HG02759 (cell line): ENCODE measurements around the gene SNAI1.
"Not testable (repeated sequence)": the region's sequence is repeated elsewhere in the genome, so short reads cannot be mapped to it uniquely, and the experiment has no call there.

ENCODE experiments used
- ATAC-seq: cut with Tn5 transposase; IDR thresholded peaks from one replicate; pipeline ENCODE4 v1.9.1; 2021; ENCODE audit warnings: mild to moderate bottlenecking, moderate library complexity; ENCODE audit not compliant: unreplicated experiment

SNAI1 gene

DNA sequence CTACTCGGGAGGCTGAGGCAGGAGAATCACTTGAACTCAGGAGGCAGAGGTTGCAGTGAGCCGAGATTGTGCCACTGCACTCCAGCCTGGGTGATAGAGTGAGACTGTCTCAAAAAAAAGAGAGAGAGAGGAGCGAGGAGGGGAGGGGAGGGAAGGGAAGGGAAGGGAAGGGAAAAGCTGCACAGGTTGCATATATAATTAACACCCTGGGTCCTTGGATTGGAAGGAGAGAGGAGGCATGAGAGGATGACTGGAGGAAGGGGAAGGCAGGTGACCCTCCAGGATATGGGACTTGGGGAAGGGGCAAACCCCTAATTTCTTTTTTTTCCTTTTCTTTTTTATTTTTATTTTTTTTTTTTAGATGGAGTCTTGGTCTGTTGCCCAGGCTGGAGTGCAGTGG lies 28.8 kb downstream of the SNAI1 start:
- ATAC-seq: not testable (repeated sequence)

- ATAC-seq: no peak
These were observed 29.8 kb downstream of the SNAI1 start for GRCh38 chr20:50012282-50013263.

- ATAC-seq: no peak
These were observed 31.2 kb downstream of the SNAI1 start for GRCh38 chr20:50013976-50014375.

DNA sequence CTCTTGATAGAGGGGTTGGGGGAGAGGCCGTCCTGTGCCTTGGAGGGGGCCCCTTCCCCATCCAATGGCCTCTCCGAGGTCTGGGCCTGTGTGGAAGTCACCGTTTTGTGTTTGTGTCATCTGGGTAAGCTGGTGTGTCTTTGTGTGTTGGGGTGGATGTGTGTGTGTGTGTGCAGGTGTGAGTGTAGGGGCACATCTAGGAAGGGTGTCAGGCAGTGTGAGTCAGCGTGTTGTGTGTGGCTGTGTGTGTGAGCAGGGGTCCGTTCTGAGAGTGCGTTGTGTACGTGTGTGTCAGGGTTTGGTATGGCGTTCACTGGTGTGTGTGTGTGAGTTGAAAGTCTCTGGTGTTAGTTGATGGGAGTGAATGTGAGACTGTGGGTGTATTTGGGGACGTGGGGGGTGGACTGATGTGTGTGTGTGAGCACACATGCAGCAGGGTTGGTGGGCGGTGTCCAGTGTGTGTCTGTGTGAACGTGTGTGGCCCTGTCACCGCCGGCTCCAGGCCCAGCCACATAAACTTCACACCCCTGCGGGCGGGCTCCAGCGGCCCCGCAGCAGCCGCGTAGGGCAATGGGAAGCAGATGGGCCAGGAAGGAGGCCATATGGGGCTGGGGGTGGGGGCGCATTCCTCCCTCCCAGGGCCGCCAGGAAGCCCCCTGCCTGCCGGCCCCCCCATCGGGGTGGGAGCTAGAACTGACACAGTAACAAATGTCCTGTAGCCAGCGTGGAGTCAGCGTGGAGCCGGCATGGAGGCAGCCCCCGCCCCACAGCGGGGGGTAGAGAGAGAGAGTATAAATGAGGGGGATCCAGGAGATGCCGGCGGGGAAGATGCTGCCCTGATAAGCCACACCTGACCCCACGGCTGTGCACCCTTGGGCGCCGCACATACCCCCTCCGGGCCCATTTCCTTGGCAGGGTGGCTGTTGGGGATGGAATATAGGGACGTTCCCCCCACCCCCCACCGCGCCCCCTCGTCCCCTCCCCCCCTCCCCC lies 32.1 kb downstream of the SNAI1 start:
- no peak for ATAC-seq

- ATAC-seq: no peak
These were observed 32.8 kb downstream of the SNAI1 start for GRCh38 chr20:50015636-50015992.

- ATAC-seq: no peak
These were observed 33.4 kb downstream of the SNAI1 start for GRCh38 chr20:50015993-50016770.

- ATAC-seq: no peak
These were observed 34.4 kb downstream of the SNAI1 start for GRCh38 chr20:50017160-50017559.

GRCh38 chr20:50017576-50018248 lies 34.9 kb downstream of the SNAI1 start:
- ATAC-seq: no peak

- no peak for ATAC-seq
These were observed 36.9 kb downstream of the SNAI1 start for GRCh38 chr20:50019466-50020256.

DNA sequence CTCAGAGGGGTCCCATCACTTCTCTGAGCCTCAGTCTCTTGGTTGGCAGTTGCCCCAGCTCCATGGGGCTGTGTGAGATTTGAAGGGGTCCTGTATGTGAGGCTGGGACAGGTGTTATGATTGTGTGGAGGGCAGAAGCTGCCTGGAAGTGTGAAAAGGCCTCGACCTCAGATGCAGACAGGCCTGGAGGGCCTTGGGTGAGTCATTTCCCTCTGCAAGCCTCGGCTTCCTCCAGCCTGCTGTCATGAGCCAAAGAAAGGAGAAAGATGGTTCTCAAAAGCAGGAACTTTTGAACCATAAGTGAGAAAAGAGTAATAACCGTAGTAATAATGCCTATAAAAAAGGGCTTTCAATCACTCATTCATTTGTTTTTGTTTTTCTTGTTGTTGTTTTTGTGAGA lies 37.5 kb downstream of the SNAI1 start:
- ATAC-seq: no peak

DNA sequence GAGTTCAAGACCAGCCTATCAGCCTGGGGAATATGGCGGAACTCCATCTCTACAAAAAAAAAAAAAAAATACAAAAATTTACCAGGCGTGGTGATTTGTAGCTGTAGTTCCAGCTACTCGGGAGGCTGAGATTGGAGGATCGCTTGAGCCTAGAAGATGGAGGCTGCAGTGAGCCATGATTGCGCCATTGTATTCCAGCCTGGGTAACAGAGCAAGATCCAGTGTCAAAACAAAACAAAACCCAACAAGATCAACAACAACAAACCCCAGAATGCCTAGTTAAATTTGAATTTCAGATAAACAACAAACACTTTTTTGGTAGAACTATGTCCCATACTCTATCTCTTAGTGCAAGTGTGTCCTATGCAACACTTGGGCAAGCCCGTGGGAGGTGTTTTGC lies 39.9 kb downstream of the SNAI1 start:
- no peak for ATAC-seq

DNA sequence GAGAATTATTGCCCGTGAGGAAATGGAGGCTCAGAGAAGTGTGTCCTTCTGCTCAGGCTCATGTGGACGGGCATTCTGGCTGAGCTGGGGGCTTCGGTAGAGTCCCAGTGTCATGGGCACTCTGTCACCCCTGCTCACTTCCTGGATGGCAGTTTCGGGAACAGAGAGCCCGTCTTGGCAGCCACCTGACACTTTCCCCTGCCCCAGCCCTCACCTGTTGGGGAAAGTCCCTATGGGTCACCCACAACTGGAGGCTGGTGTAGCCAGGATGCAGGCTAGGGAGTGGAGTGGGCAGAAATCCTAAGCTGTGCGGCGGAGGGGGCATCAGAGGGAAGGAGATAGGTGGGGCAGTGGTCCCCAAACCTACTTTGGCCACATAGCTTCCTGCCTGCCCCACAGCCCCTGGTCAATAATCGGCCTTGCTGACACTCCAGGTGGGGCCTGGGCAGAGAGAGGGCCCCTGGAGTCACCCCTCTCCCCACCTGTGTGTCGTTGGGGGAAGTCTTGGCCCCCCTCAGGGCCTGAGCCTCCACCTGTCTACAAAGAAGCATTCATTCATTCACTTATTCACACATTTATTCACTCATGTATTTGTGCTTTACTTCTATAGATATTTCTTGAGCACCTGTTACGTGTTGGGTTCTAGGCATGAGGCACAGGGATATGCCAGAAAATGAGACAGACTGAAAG lies 40.5 kb downstream of the SNAI1 start:
- ATAC-seq: no peak

DNA sequence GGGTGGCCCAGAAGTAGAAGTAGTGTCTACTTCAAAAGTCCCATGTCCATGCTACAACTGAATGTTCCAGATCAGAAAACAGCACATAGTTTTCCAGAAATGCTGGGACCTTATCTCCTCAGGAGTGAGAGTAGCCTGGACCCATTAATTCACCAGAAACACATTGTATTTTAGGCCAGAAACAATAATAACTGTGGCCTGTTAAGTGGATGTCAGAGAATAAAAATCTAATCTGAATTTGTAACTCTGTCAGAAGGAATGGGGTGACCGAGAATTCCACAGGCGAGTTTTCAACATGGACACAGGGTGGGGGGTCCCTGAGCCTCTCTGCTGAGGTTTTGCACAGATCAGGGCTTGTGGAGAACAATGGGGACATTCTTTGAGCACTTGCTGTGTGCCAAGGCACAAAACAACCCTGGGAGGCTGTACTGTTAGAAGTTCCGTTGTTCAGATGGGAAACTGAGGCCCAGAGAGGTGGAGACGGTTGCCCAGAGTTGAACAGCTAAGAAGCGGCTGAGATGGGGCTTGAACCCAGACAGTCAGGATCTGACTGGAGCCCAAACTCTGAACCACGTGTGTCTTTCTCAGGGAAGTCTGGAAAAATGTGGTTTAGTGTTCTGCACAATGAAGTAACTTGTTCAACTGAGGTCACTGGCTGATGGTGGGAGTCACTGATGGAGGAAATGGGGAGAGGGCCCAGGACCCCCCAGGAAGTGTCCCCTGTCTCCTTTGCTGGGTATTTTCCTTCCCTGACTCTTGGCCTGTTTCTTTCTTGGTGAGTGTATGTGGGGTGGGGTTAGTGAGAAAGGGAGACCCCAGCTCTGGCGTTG lies 44.2 kb downstream of the SNAI1 start:
- no peak for ATAC-seq

DNA sequence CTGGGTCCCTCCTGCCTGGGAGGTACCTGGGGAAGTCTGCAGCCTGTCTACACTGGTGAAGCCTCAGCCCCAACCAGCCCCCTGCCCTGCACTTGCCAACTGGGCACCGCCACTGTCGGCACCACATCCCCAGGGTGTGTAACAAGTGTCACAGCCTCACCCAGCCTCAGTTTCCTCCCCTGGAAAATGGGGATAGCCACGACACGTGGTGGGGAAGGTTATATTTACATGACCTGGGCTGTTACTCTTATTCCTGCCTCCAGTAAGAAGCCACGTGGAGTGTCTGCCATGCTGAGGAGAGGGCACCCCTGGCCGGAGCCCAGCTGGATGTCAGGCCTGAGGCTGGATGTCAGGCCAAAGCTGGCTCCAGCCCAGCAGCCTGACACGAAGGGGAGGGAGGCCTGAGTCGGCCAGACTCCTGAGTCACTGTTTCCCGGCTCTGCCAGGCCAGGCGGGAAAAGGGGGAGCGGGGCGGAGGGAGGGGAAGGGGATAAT lies 44.9 kb downstream of the SNAI1 start:
- no peak for ATAC-seq

- no peak for ATAC-seq
These were observed 46.4 kb downstream of the SNAI1 start for GRCh38 chr20:50029083-50029696.

DNA sequence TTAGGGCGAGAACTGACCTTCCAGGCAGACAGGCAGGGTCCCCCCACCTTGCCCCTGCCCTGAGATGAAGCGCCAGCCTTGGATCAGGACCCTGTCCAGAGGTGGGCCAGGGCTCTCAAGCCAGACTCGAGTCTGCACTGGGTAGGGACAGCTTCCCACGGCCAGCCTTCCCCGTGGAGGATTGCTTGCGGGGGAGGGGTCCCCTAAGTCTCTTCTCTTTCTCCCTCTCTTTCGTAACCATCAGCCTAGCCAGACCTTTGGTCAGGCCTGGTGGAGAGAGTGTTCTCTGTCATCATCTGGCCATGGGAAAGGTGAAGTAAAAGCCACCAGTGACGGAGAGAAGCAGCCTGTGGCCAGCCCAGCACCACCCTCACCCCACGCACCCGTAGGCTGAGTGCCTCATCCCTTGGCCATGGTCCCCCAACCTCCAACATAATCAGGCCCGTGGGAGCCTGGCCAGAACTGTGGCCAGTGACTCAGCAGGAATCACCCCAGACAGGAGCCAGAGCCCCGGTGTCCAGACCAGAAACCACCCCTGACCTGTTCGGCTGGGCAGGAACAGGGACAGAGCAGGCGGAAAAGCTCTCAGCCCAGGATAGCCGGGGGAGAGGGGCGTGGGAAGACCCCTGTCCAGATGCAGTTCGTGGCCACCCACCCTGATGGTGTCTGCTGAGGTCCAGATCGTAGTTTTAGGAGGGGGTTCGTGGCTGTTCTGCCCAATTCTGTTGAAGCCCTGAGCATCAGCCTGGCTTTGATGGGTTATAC lies 47.1 kb downstream of the SNAI1 start:
- ATAC-seq: no peak
